Measurements from ENCODE around the gene OR11A1. TPM values are rescaled to one million over a fixed set of nuclear protein-coding genes. Genes with fewer than 3 reads are reported as not detected.

The OR11A1 gene, protein sequence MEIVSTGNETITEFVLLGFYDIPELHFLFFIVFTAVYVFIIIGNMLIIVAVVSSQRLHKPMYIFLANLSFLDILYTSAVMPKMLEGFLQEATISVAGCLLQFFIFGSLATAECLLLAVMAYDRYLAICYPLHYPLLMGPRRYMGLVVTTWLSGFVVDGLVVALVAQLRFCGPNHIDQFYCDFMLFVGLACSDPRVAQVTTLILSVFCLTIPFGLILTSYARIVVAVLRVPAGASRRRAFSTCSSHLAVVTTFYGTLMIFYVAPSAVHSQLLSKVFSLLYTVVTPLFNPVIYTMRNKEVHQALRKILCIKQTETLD
- total RNA-seq = not detected
- long read RNA-seq, donor 1 = 0 reads
- long read RNA-seq, donor 2 = 0 reads

DNA sequence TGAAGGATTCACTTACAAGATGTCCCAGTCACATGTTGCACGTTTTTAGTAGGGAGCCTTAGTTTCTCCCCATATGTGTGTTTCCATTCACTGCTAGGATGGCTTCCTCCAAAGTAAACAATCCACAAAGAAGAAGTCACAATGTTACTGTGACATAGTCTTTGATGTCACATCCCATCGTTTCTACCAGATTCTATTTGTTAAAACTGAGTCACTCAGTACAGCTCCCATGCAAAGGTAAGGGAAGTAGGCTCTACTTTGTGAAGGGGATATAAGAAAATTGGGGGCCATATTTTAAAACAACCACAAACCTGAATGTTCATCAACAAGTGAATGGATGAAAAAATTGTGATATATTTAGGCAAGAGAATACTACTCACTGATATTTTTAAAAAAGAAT, at the start of gene OR11A1, which contains the start of gene OR2H1:
Gene OR11A1, minus strand, starts transcription at position 101 of the 400 bp plus-strand sequence. CDS start 29,430 bp downstream, outside the sequence.
Gene OR2H1, plus strand, starts transcription at position 185 of the 400 bp plus-strand sequence. CDS start 4,615 bp downstream, outside the sequence.
- intact Hi-C loops (cut with DNase I, micrococcal nuclease) = no loop called here
- Histone ChIP-seq H3K4me3 (no peak within 1 kb of the TSS), H3K36me3 (ENCODE audit: low read depth) (no peaks in the 10 kb centered on the region), H3K4me1 (ENCODE audit: low read depth) (no peaks in the 10 kb centered on the region), H3K9me3 (no peaks in the 10 kb centered on the region)
- no peak for ATAC-seq
- TF ChIP-seq, protein P1, sequence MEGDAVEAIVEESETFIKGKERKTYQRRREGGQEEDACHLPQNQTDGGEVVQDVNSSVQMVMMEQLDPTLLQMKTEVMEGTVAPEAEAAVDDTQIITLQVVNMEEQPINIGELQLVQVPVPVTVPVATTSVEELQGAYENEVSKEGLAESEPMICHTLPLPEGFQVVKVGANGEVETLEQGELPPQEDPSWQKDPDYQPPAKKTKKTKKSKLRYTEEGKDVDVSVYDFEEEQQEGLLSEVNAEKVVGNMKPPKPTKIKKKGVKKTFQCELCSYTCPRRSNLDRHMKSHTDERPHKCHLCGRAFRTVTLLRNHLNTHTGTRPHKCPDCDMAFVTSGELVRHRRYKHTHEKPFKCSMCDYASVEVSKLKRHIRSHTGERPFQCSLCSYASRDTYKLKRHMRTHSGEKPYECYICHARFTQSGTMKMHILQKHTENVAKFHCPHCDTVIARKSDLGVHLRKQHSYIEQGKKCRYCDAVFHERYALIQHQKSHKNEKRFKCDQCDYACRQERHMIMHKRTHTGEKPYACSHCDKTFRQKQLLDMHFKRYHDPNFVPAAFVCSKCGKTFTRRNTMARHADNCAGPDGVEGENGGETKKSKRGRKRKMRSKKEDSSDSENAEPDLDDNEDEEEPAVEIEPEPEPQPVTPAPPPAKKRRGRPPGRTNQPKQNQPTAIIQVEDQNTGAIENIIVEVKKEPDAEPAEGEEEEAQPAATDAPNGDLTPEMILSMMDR (IDR thresholded peaks at IDR 0.05) = no peak
- DNase-seq = no peak

DNA sequence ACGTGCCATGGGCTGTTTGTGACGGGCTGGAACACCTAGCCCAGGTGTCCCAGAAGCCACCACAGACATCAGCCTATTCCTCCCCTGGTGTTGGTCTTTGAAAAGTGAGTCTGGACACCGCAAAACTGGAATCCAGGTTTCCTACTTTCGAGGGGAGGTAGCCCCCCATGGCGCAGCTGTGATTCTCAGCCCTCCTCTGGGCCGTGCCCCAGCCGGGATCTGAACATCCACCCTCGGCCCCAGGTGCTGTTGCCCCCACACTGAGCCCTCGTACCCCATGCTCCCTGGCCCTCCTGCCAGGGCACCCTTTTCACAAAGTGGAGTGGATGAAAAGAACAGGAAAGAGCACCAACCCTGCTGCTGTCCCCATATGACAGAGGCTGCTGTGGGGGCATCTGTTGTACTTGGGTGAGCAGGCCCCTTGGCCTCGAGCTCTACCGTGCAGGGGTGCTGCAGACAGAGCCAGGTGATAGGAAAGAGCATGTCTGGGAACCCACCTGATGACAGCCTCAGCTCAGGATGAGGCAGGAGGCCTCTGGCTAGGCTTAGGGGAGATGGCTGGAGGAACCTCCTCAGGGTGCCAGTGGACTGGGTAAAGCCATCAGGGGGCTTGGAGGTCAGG, 49.7 kb upstream of the OR11A1 start:
- no peak for ATAC-seq
- no peaks in the 10 kb centered on the region for H3K36me3 ChIP-seq (ENCODE audit: low read depth)
- no peak overlapping the region for H3K4me3 ChIP-seq
- no peaks in the 10 kb centered on the region for H3K4me1 ChIP-seq (ENCODE audit: low read depth)
- intact Hi-C loops (cut with DNase I, micrococcal nuclease) = no loop called here
- no peak for DNase-seq
- H3K9me3 ChIP-seq = no peaks in the 10 kb centered on the region
- TF ChIP-seq, protein P1 (IDR thresholded peaks at IDR 0.05) = no peak

DNA sequence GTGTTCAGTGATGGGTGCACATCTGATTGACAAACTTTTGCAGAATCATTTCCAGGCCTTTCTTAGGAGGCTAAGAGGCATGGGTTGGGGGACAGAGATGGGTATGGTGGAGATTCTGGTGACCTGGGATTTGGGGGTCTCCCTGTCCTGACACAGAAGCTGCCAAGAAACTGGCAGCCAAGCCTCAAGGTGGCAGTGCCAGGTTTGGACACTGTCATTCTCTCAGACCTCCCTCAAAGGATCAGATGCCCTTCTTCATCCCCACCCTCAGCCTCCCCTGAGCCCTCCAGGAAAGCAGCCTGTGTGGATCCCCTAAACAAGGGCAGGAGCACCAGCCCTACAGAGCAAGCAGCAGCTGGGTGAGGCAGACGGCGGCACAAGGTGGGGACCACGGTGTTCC, 48.9 kb upstream of the OR11A1 start:
- ATAC-seq (no peak), DNase-seq (no peak)
- TF ChIP-seq, protein P1 (IDR thresholded peaks at IDR 0.05) = no peak
- intact Hi-C loops (cut with DNase I, micrococcal nuclease) = no loop called here
- H3K9me3 ChIP-seq = no peaks in the 10 kb centered on the region
- H3K4me1 ChIP-seq (ENCODE audit: low read depth) = no peaks in the 10 kb centered on the region
- H3K4me3 ChIP-seq = no peak overlapping the region
- H3K36me3 ChIP-seq (ENCODE audit: low read depth) = no peaks in the 10 kb centered on the region

DNA sequence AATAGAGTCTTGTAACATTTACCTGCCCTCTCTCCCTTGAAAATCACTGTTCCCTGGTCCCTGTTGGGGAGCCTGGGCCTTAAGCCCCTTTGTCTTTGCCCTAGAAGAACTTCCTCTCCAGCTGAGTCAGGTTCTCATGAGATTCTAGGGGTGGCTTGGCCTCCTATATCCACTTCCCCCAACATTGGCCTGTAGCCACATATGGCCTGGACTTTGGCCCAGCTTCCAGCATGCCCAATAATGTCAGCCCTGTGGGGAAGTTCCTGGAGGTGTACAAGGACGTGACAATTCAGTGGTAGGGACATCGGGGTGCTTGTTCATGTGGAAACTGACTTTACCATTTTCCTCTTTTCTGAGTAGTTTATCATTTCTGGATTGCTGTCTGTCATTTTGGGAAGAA, 48.1 kb upstream of the OR11A1 start:
- H3K9me3 ChIP-seq = no peaks in the 10 kb centered on the region
- TF ChIP-seq, protein P1 (IDR thresholded peaks at IDR 0.05) = no peak
- intact Hi-C loops (cut with DNase I, micrococcal nuclease) = no loop called here
- no peak for ATAC-seq
- no peaks in the 10 kb centered on the region for H3K4me1 ChIP-seq (ENCODE audit: low read depth)
- DNase-seq = peak in 1 of 3 donors; percentile 7
- no peak overlapping the region for H3K4me3 ChIP-seq
- no peaks in the 10 kb centered on the region for H3K36me3 ChIP-seq (ENCODE audit: low read depth)

DNA sequence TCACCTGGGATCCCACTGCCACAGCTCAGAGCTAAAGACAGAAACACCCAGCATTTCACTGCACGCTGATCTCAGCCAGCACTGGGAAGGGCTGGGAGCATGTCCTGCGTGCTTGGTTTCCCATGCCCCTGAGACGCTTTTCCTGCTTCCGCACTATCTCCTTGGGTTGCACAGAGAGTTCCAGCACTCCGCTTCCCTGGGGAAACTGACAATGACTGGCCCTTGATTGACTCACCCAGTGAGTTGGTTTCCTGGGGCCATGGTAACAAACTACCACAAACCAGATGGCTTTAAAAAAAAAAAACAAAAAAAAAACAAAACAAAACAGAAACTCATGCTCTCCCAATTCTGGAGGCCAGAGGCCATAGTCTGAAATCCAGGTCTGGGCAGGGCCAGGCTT, 45.7 kb upstream of the OR11A1 start:
- ATAC-seq = no peak
- no peaks in the 10 kb centered on the region for H3K9me3 ChIP-seq

More for the DNA sequence above, 45.7 kb upstream of the OR11A1 start:
- TF ChIP-seq, protein P1 (IDR thresholded peaks at IDR 0.05) = no peak
- DNase-seq = no peak
- no peaks in the 10 kb centered on the region for H3K4me1 ChIP-seq (ENCODE audit: low read depth)
- no peaks in the 10 kb centered on the region for H3K36me3 ChIP-seq (ENCODE audit: low read depth)
- intact Hi-C loops (cut with DNase I, micrococcal nuclease) = no loop called here
- H3K4me3 ChIP-seq = no peak overlapping the region

All from mucosa of descending colon (tissue), 3 donors.